GM19023 (cell line): ENCODE data around the gene SLC25A5.
"Not testable (repeated sequence)": the region's sequence is repeated elsewhere in the genome, so short reads cannot be mapped to it uniquely, and the experiment has no call there.

ENCODE experiments used
- ATAC-seq: cut with Tn5 transposase; IDR thresholded peaks from one replicate; pipeline ENCODE4 v1.9.1; 2021; ENCODE audit warnings: mild to moderate bottlenecking, moderate library complexity; ENCODE audit not compliant: unreplicated experiment

SLC25A5 gene

DNA sequence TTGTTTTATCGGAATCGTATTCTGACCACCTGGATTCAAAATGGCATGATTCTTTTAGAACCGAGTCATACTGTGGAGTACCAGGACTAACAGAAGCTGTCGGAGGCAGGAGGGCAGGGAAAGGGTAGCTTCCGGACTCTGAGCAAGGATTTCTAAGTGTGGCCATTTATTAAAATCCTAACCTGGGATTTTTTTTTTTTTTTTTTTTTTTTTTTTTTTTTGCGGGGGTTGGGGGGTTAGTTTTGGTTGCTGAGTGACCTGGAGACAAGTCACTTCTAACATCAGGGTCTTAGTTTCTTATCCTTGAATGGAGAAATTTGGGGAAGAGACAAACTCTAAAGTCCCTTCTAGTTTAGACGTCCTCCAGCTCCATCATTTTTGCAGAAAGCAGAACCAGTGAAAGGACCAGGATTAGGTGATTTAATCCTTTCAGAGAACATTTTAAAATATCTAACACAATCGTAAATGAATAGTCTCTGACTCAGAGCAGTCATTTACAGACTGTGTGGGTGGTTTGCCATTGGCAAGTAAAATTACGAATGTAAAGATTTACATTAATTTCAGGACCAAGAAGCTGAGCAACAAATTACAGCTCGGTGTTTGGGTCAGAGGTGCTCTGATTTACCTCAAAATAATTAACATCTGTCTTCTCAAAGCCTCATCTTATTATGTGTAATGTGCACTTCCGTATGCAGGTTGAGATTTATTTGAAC is 7.3 kb downstream of the SLC25A5 start:
- no peak for ATAC-seq

DNA sequence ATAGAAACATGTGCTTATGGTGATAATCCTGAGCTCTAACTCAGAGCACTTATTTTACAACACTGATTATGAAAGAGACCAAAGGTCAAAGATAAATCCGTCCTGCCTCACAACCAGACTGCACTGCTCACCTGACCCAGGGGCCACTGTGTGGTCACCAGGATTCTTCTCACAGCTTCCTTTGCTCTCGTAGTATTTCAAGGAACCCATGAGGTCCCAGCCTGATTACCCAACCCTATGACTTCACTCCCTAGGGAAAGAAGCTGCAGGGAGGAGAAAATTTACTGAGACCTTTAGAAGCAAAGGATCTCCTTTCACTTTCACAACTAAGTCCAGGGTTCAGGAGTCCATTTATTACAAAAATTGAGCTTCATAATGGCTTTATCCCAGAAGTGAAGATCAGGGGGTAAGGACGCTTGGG is 9.6 kb downstream of the SLC25A5 start:
- no peak for ATAC-seq

- no peak for ATAC-seq
These were observed 10.3 kb downstream of the SLC25A5 start for GRCh38 chrX:119478504-119478903.

DNA sequence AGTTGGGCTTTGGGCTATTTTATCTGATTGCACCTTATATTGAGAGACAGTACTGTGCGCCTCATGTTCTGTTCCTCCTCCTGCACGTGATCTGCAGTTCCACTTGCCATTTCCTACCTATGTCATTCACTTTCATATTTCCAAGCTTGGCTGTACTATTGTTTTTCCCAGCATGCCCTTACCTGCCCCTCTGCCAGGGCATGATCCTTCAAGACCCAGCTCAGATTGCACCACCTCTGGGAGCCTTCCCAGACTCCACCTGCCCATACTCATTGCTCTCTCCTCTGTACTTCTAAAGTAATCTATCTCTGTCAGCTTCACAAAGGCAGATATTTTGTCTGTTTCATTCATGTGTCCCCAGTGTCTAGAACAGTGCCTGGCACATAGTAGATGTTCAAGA is 11.6 kb downstream of the SLC25A5 start:
- ATAC-seq: no peak

- no peak for ATAC-seq
These were observed 13.1 kb downstream of the SLC25A5 start for GRCh38 chrX:119481323-119481801.

DNA sequence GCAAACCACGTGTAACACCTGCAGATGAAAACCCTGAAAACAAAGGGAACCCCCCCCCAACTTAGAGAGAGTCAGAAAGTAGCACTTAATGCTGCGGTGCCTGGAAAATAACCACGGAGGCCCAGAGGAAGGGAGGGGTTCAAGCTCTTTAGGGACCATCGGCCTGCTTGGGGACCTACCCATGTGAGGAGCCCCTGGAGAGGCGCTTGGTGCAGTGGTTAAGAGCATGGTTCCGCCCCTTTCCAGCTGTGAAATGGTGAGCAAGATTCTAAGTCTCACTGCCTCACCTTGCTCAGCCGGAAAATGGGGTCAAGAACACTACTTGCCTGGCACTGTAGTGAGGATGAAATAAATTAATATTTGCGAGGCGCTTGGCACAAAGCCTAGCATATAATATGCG is 13.8 kb downstream of the SLC25A5 start:
- peak; percentile 6 for ATAC-seq

DNA sequence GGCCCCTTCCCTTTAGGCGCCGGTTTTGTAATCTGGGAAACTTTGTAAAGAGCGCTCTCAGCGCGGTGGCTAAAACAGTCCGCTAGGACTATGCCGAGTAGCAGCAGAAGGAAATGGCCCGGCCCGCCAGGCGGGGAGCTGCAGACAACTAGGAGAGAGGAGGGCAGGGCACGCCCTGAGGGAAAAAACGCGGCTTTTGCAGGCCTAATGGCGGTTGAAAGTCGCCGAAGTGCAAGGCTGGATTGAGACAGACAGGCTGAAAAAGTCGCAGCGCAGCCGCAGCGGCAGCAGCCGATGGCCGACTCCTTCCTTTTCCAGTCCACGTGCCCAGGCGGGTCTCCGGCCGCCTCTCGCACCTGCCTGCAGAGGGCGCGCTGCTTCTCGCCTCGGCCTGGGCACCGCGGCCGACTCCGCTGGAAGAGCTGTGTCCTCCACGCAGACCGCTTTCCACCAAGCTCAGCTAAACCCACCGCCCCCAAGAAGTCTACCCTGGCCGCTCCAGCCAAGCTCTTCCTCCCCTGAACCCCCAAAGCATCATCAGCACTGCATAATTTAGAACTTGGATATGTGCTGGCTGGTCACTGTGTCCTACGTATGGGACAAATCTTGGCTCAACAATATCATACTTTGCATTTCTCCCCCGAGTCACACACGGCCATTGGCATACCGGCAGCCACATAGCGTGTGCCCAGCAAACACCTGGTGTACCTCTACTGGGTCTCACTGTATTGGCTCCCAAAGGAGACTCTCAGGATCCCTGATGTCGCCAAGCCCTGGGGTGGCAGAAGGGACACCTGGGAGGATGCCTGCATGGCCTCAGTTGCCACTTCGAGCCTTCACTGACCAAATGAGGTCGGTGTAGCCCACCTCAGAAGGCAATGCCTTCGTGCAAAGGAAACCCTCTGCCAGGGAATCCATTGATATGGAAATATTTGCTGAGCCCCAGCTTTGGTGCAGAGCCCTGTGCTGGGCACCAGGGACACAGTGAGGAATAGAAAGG is 14.5 kb downstream of the SLC25A5 start:
- ATAC-seq: peak; percentile 85

DNA sequence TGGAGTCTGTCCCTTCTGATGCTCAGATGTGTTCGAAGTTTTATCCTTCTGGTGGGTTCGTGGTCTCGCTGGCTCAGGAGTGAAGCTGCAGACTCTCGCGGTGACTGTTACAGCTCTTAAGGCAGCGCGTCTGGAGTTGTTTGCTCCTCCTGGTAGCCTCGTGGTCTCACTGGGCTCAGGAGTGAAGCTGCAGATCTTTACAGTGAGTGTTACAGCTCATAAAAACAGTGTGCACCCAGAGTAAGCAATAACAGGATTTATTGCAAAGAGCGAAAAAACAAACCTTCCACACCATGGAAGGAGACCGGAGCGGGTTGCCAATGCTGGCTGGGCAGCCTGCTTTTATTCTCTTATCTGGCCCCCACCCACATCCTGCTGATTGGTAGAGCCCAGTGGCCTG is 18.5 kb downstream of the SLC25A5 start:
- ATAC-seq: no peak

DNA sequence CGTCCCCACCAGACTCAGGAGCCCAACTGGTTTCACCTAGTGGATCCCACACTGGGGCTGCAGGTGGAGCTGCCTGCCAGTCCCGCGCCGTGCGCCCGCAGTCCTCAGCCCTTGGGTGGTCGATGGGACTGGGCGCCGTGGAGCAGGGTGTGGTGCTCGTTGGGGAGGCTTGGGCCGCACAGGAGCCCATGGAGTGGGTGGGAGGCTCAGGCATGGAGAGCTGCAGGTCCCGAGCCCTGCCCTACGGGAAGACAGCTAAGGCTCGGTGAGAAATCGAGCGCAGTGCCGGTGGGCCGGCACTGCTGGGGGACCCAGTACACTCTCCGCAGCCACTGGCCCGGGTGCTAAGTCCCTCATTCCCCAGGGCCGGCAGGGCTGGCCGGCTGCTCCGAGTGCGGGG is 19.5 kb downstream of the SLC25A5 start:
- not testable (repeated sequence) for ATAC-seq

DNA sequence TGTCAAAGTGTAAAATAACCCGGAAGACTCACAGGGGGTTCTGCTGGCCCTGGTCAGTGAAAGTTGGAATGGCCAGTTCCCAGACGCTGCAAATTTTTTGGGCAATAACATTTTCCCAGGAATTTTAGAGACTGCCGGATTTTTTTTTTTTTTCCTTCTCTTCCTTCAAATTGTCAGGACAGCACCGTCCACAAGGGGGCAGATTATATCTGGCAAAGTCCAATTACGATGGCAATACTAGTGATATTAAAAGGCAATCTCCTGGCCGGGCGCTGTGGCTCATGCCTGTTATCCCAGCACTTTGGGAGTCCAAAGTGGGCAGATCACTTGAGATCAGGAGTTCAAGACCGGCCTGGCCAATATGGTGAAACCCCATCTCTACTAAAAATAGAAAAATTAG is 20.5 kb downstream of the SLC25A5 start:
- ATAC-seq: no peak

GRCh38 chrX:119489212-119490074 is 21.2 kb downstream of the SLC25A5 start:
- no peak for ATAC-seq

DNA sequence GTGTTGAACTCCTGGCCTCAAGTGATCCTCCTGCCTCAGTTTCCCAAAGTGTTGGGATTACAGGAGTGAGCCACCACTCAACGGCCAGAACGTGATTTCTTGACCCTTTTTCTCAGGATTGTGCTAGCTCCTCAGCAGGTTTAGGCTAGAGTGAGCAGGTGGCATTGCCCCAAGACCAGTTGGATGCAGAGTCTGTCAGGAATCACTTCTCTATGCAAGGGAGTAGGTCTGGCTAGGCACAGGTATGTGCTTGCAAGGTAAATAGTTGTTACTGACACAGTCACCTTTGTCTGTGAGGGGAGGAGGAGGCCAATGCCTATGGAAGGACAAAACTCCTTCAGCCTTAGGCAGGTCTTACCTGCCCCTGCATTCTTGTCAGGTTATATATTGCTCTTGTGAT is 24.2 kb downstream of the SLC25A5 start:
- no peak for ATAC-seq

- not testable (repeated sequence) for ATAC-seq
These were observed 25.7 kb downstream of the SLC25A5 start for GRCh38 chrX:119493851-119494495.

DNA sequence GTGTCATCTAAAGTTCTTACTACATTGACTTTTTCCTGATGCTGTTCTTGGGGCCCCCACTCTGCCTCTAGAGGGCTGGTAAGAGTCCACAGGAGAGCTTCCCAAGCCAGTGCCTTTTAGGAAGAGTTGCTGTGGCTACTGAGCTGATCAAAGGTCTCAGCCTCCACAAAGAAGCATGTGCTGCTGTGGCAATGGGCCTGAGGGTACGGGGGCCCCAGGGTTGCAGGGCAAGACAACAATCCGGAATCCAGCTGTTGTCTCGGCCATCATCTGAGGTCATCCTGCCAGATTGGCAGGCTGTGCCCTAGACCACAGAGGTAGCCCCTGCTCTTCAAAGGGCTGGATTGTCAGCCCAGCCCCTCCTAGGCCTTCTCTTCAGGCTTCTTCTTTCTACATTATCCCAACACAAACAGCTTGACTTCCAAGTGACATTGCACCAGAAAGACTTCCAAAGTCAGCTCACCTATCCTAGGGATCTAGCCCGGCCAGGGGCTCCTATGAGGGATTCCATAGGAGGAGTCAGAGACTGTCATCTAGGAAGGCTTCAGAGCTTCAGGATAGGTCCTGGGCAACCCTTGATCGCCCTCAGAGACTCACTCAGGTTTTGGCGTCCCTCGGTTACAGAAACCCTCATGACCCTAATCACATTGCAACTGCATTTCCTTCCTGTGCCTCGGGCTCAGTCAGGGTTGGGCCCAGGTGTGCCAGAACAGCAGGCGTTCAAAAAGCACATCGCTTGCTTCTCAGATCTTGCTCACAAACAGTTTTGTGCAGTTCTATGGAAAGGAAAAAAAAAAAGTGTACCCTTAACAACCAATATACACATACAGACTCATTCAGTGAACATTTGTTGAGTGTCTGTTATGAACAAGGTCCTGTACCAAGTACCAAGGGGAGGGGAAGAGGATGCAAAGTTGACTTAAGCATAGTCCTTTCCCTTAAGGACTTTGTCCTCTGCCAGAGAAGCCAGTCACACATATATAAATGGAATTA is 27.8 kb downstream of the SLC25A5 start:
- ATAC-seq: no peak

DNA sequence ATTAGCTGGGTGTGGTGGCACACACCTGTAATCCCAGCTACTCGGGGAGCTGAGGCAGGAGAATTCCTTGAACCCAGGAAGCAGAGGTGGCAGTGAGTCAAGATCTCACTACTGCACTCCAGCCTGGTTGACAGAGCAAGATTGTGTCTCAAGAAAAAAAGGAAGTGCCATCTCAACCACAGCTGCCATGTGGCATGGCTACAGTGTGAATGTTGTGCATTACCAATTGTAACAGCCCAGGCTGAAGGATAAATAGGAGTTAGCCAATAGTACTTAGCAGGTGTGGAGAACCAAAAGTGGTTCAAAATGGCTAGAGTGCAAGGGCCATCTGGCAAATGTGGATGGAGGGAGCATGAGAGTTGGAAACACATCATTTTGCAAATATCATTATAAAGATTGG is 28.9 kb downstream of the SLC25A5 start:
- no peak for ATAC-seq

- ATAC-seq: no peak
These were observed 32.0 kb downstream of the SLC25A5 start for GRCh38 chrX:119500061-119500800.

GRCh38 chrX:119501511-119502148 is 33.4 kb downstream of the SLC25A5 start:
- no peak for ATAC-seq
